ENCODE results near the gene SLC39A11. TPM values are rescaled to one million over a fixed set of nuclear protein-coding genes. Genes with fewer than 3 reads are reported as not detected.

Gene SLC39A11
- total RNA-seq, 1 experiment from 2014 or later: 46.4 TPM

DNA sequence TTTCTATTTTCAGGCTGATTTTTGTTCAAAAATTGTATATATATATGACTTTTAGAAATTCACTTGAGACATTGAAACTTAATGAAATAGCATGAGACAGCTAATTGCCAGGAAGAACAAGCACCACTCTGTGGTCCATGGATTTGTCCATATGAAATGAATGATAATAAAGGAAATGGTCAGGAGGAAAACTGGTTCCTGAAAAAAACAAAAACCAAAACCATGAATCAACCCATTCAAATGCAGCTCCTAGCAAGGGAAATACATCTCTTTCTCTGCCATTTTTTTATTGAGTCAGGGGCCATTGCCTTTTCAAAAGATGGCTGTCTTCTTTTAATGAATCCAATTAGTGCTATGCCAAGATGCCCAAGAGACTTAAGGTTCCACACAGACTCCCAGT lies 230.7 kb downstream of the SLC39A11 start:
- TF ChIP-seq, protein P1, sequence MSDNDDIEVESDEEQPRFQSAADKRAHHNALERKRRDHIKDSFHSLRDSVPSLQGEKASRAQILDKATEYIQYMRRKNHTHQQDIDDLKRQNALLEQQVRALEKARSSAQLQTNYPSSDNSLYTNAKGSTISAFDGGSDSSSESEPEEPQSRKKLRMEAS (IDR thresholded peaks at IDR 0.05): no peak
- TF ChIP-seq TCF7L2 (IDR thresholded peaks at IDR 0.05; ENCODE audit: borderline replicate concordance, extremely low read depth, insufficient read depth, insufficient read length) (no peak), SRF (IDR thresholded peaks at IDR 0.05; ENCODE audit: low read depth) (no peak)
- ChIA-PET RAD21 (ENCODE audit: low non-redundant PET in 1 of 2, low total read pairs in 2 of 2, uncharacterized antibody in 2 of 2, unreplicated experiment in 2 of 2) (no interaction called here), POLR2A (no interaction called here), CTCF (no interaction called here)
- H3K9me2 ChIP-seq (ENCODE audit: insufficient read depth): no peaks in the 10 kb centered on the region
- DNase-seq (ENCODE audit: low read depth, low spot score) (no peak), ATAC-seq (no peak)
- H3K4me2 ChIP-seq (ENCODE audit: low read length): no peak overlapping the region
- no peaks in the 10 kb centered on the region for H3K79me2 ChIP-seq (ENCODE audit: insufficient read depth, low read length)
- H3K4me1 ChIP-seq (ENCODE audit: control insufficient read depth in 1 of 2, insufficient read depth in 2 of 2, low read length in 2 of 2): no peaks in the 10 kb centered on the region
- H3K4me3 ChIP-seq (replicated peaks in 1 of 2; ENCODE audit: low read depth in 1 of 2, low read length in 2 of 2): no peak overlapping the region
- no peak overlapping the region for H3K27ac ChIP-seq (ENCODE audit: low read depth, low read length)
- H4K20me1 ChIP-seq (ENCODE audit: insufficient read depth): no peaks in the 10 kb centered on the region
- intact Hi-C loops (cut with micrococcal nuclease): no loop called here
- BruUV-seq (replicated peaks): no TSS peak
- no peak overlapping the region for H2AFZ ChIP-seq (ENCODE audit: low read depth, low read length, poor library complexity, severe bottlenecking)
- no peaks in the 10 kb centered on the region for H3K27me3 ChIP-seq (ENCODE audit: insufficient read depth, low read length)
- H3K36me3 ChIP-seq (ENCODE audit: control insufficient read depth in 1 of 2, insufficient read depth in 2 of 2, low read length in 2 of 2): no peaks in the 10 kb centered on the region
- no peaks in the 10 kb centered on the region for H3K9me3 ChIP-seq (ENCODE audit: control insufficient read depth in 1 of 2, insufficient read depth in 1 of 2, low read depth in 1 of 2, low read length in 2 of 2)
- no peak overlapping the region for H3K9ac ChIP-seq (ENCODE audit: low read length)

DNA sequence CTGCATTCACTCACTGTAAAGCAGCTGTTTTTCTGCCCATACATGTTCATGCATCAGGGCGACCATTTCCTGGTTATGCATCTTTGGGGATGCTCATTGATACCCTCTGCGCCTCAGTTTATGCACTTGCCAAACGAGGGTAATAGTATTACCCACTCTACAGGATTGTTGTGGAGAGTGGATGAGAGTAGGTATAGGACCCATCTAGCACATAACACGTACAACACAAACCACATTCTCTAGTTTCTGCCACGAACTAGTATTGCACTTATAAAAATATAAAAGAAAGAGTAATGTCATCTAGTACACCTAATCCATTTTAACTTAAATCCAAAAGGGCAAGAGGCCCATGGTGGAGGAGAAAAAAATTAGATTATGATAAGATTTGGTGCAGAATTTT lies 231.7 kb downstream of the SLC39A11 start:
- H4K20me1 ChIP-seq (ENCODE audit: insufficient read depth): no peaks in the 10 kb centered on the region
- no peak overlapping the region for H3K27ac ChIP-seq (ENCODE audit: low read depth, low read length)
- ChIA-PET RAD21 (ENCODE audit: low non-redundant PET in 1 of 2, low total read pairs in 2 of 2, uncharacterized antibody in 2 of 2, unreplicated experiment in 2 of 2) (no interaction called here), POLR2A (no interaction called here), CTCF (no interaction called here)
- no peak for DNase-seq (ENCODE audit: low read depth, low spot score)
- H3K27me3 ChIP-seq (ENCODE audit: insufficient read depth, low read length): no peaks in the 10 kb centered on the region
- no peak overlapping the region for H3K4me2 ChIP-seq (ENCODE audit: low read length)
- H2AFZ ChIP-seq (ENCODE audit: low read depth, low read length, poor library complexity, severe bottlenecking): no peak overlapping the region
- BruUV-seq (replicated peaks): no TSS peak
- H3K9ac ChIP-seq (ENCODE audit: low read length): no peak overlapping the region
- no peaks in the 10 kb centered on the region for H3K36me3 ChIP-seq (ENCODE audit: control insufficient read depth in 1 of 2, insufficient read depth in 2 of 2, low read length in 2 of 2)
- intact Hi-C loops (cut with micrococcal nuclease): no loop called here
- H3K79me2 ChIP-seq (ENCODE audit: insufficient read depth, low read length): no peaks in the 10 kb centered on the region
- H3K9me2 ChIP-seq (ENCODE audit: insufficient read depth): no peaks in the 10 kb centered on the region
- H3K9me3 ChIP-seq (ENCODE audit: control insufficient read depth in 1 of 2, insufficient read depth in 1 of 2, low read depth in 1 of 2, low read length in 2 of 2): no peaks in the 10 kb centered on the region
- no peak for ATAC-seq
- H3K4me1 ChIP-seq (ENCODE audit: control insufficient read depth in 1 of 2, insufficient read depth in 2 of 2, low read length in 2 of 2): no peaks in the 10 kb centered on the region
- H3K4me3 ChIP-seq (replicated peaks in 1 of 2; ENCODE audit: low read depth in 1 of 2, low read length in 2 of 2): no peak overlapping the region
- TF ChIP-seq YY1 (IDR thresholded peaks at IDR 0.05; ENCODE audit: extremely low read depth, insufficient replicate concordance, low read depth, low read length) (no peak), ZNF274 (IDR thresholded peaks at IDR 0.05; ENCODE audit: low read depth, low read length) (no peak), ZFX (IDR thresholded peaks at IDR 0.05) (no peak), EGR1 (IDR thresholded peaks at IDR 0.05; ENCODE audit: low read depth) (no peak), TCF7L2 (IDR thresholded peaks at IDR 0.05; ENCODE audit: borderline replicate concordance, extremely low read depth, insufficient read depth, insufficient read length) (no peak), RAD21 (IDR thresholded peaks at IDR 0.05; ENCODE audit: low read depth) (no peak), SP1 (IDR thresholded peaks at IDR 0.05; ENCODE audit: low read depth) (no peak), EZH2 (IDR thresholded peaks at IDR 0.05) (no peak), POLR2A (IDR thresholded peaks at IDR 0.05; ENCODE audit: borderline replicate concordance, extremely low read depth, insufficient read depth, insufficient read length) (no peak), SIN3A (IDR thresholded peaks at IDR 0.05; ENCODE audit: low read depth) (no peak), EZH2phosphoT487 (IDR thresholded peaks at IDR 0.05; ENCODE audit: borderline replicate concordance) (no peak), JUND (IDR thresholded peaks at IDR 0.05) (no peak), SRF (IDR thresholded peaks at IDR 0.05; ENCODE audit: low read depth) (no peak), POLR2AphosphoS5 (IDR thresholded peaks at IDR 0.05; ENCODE audit: low read depth, low read length) (no peak), CEBPB (IDR thresholded peaks at IDR 0.05; ENCODE audit: low read depth) (no peak)
- TF ChIP-seq, protein P2, sequence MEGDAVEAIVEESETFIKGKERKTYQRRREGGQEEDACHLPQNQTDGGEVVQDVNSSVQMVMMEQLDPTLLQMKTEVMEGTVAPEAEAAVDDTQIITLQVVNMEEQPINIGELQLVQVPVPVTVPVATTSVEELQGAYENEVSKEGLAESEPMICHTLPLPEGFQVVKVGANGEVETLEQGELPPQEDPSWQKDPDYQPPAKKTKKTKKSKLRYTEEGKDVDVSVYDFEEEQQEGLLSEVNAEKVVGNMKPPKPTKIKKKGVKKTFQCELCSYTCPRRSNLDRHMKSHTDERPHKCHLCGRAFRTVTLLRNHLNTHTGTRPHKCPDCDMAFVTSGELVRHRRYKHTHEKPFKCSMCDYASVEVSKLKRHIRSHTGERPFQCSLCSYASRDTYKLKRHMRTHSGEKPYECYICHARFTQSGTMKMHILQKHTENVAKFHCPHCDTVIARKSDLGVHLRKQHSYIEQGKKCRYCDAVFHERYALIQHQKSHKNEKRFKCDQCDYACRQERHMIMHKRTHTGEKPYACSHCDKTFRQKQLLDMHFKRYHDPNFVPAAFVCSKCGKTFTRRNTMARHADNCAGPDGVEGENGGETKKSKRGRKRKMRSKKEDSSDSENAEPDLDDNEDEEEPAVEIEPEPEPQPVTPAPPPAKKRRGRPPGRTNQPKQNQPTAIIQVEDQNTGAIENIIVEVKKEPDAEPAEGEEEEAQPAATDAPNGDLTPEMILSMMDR (IDR thresholded peaks at IDR 0.05 in 2 of 3, conservative IDR thresholded peaks at IDR 0.05 in 1 of 3; ENCODE audit: borderline replicate concordance in 1 of 3, insufficient read depth in 1 of 3, low read depth in 2 of 3, low read length in 2 of 3): no peak
- TF ChIP-seq, protein P3, sequence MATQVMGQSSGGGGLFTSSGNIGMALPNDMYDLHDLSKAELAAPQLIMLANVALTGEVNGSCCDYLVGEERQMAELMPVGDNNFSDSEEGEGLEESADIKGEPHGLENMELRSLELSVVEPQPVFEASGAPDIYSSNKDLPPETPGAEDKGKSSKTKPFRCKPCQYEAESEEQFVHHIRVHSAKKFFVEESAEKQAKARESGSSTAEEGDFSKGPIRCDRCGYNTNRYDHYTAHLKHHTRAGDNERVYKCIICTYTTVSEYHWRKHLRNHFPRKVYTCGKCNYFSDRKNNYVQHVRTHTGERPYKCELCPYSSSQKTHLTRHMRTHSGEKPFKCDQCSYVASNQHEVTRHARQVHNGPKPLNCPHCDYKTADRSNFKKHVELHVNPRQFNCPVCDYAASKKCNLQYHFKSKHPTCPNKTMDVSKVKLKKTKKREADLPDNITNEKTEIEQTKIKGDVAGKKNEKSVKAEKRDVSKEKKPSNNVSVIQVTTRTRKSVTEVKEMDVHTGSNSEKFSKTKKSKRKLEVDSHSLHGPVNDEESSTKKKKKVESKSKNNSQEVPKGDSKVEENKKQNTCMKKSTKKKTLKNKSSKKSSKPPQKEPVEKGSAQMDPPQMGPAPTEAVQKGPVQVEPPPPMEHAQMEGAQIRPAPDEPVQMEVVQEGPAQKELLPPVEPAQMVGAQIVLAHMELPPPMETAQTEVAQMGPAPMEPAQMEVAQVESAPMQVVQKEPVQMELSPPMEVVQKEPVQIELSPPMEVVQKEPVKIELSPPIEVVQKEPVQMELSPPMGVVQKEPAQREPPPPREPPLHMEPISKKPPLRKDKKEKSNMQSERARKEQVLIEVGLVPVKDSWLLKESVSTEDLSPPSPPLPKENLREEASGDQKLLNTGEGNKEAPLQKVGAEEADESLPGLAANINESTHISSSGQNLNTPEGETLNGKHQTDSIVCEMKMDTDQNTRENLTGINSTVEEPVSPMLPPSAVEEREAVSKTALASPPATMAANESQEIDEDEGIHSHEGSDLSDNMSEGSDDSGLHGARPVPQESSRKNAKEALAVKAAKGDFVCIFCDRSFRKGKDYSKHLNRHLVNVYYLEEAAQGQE (IDR thresholded peaks at IDR 0.05; ENCODE audit: low read depth): no peak
